GM21381 (cell line): ENCODE data around the gene PTPRA.
"Not testable (repeated sequence)": the region's sequence is repeated elsewhere in the genome, so short reads cannot be mapped to it uniquely, and the experiment has no call there.

Source experiments
- ATAC-seq: cut with Tn5 transposase; IDR thresholded peaks from one replicate; pipeline ENCODE4 v1.9.1; 2021; ENCODE audit warnings: mild to moderate bottlenecking, moderate library complexity; ENCODE audit not compliant: unreplicated experiment

Gene PTPRA

GRCh38 chr20:2873010-2873746, at the start of gene PTPRA:
TSS of gene PTPRA (plus strand) at chr20:2873481. CDS start at chr20:2964278, 90,797 bp downstream.
- ATAC-seq: peak; percentile 93

GRCh38 chr20:2825761-2826160, 47.5 kb upstream of the PTPRA start:
- ATAC-seq: no peak

GRCh38 chr20:2826655-2827054, 46.6 kb upstream of the PTPRA start:
- no peak for ATAC-seq

GRCh38 chr20:2829376-2829775, 43.9 kb upstream of the PTPRA start:
- ATAC-seq: no peak

- ATAC-seq: not testable (repeated sequence)
Observed at GRCh38 chr20:2831206-2831605, 42.1 kb upstream of the PTPRA start.

GRCh38 chr20:2833761-2834160, 39.5 kb upstream of the PTPRA start:
- no peak for ATAC-seq

GRCh38 chr20:2834401-2835110, 38.7 kb upstream of the PTPRA start:
- ATAC-seq: no peak

GRCh38 chr20:2835331-2835796, 37.9 kb upstream of the PTPRA start:
- ATAC-seq: no peak

- ATAC-seq: no peak
Observed at GRCh38 chr20:2836035-2836434, 37.2 kb upstream of the PTPRA start.

- no peak for ATAC-seq
Observed at GRCh38 chr20:2837221-2837960, 35.9 kb upstream of the PTPRA start.

- ATAC-seq: no peak
Observed at GRCh38 chr20:2838170-2838797, 35.0 kb upstream of the PTPRA start.

GRCh38 chr20:2838847-2839671, 34.2 kb upstream of the PTPRA start:
- no peak for ATAC-seq

- no peak for ATAC-seq
Observed at GRCh38 chr20:2839732-2840137, 33.5 kb upstream of the PTPRA start.

- peak; percentile 98 for ATAC-seq
Observed at GRCh38 chr20:2840138-2840966, 32.9 kb upstream of the PTPRA start, which contains the start of the genes PCED1A and VPS16. TSS of gene PCED1A (minus strand) at chr20:2840655. CDS start at chr20:2839912, 743 bp downstream. TSS of gene VPS16 (plus strand) at chr20:2840745. CDS start at chr20:2840775, 30 bp downstream.

GRCh38 chr20:2840967-2841531, 32.2 kb upstream of the PTPRA start:
- ATAC-seq: peak; percentile 35

- ATAC-seq: no peak
Observed at GRCh38 chr20:2845607-2846006, 27.7 kb upstream of the PTPRA start.

GRCh38 chr20:2846698-2847097, 26.6 kb upstream of the PTPRA start:
- no peak for ATAC-seq

GRCh38 chr20:2847802-2848201, 25.5 kb upstream of the PTPRA start:
- no peak for ATAC-seq

GRCh38 chr20:2849529-2849928, 23.8 kb upstream of the PTPRA start:
- ATAC-seq: no peak
